ENCODE measurements around the gene PKIG. TPM values are rescaled to one million over a fixed set of nuclear protein-coding genes. Genes with fewer than 3 reads are reported as not detected.

The PKIG gene
- polyA plus RNA-seq, 3 donors, result 0.67 to 1.4 (median 0.84) TPM

- H3K79me2 ChIP-seq (ENCODE audit: insufficient read depth, low read length), result no peaks in the 10 kb centered on the region
- Mint-ChIP-seq H3K27ac (peak overlapping the region in 4 of 7 donors; percentile 26 to 61 (median 44)), H3K9me3 (no peaks in the 10 kb centered on the region), H3K36me3 (no peaks in the 10 kb centered on the region), H3K4me1 (peaks cover 68% of the 10 kb centered on the region), H3K4me3 (no peak overlapping the region), H3K27me3 (ENCODE audit: low read depth in 3 of 3) (no peaks in the 10 kb centered on the region)
- 78% methylated on average over 1 of the region's 1 CpG for WGBS (ENCODE audit: insufficient coverage)
- peak overlapping the region; percentile 38 for H3K4me2 ChIP-seq (replicated peaks; ENCODE audit: extremely low read depth, low read length, poor library complexity, severe bottlenecking)
- no peak overlapping the region for H3K9ac ChIP-seq (ENCODE audit: insufficient read depth, low read length, poor library complexity, severe bottlenecking)
- H4K20me1 ChIP-seq (ENCODE audit: insufficient read depth, low read length), result no peaks in the 10 kb centered on the region
- H3K9me3 ChIP-seq (replicated peaks in 1 of 2; ENCODE audit: control insufficient read depth in 1 of 2, insufficient read depth in 1 of 2, low read length in 2 of 2), result no peaks in the 10 kb centered on the region
- H3K27me3 ChIP-seq (ENCODE audit: control insufficient read depth in 2 of 2, insufficient read depth in 2 of 2, low read length in 2 of 2), result no peaks in the 10 kb centered on the region
- H2AFZ ChIP-seq (ENCODE audit: insufficient read depth, low read depth, low read length, poor library complexity, severe bottlenecking), result peak overlapping the region; percentile 22
- peak overlapping the region in 1 of 3 experiments; percentile 11 for H3K4me3 ChIP-seq (replicated peaks in 1 of 3; ENCODE audit: low read depth in 2 of 3, low read length in 3 of 3)
- TF ChIP-seq CTCF (IDR thresholded peaks at IDR 0.05), result no peak
- peak overlapping the region in 1 of 2 donors; percentile 65 for H3K27ac ChIP-seq (ENCODE audit: low read depth in 1 of 2, low read length in 2 of 2)
- H3K4me1 ChIP-seq (ENCODE audit: control insufficient read depth in 1 of 2, insufficient read depth in 2 of 2, low read length in 2 of 2), result peaks cover 52 to 53% of the 10 kb centered on the region in 2 donors
- intact Hi-C loops (cut with micrococcal nuclease), result loop anchor here in 1 of 2 donors (10.0 kb wide), 1 partner anchor 50 kb away; no protein-coding TSS in a partner anchor
- peak; percentile 26 to 83 (median 47) for DNase-seq
- no peaks in the 10 kb centered on the region for H3K36me3 ChIP-seq (replicated peaks in 1 of 2; ENCODE audit: control insufficient read depth in 1 of 2, insufficient read depth in 2 of 2, low read length in 2 of 2)
Measured at GRCh38 chr20:44594730-44595129, 12.4 kb downstream of the PKIG start.

GRCh38 chr20:44596010-44596409, 13.6 kb downstream of the PKIG start:
- no peaks in the 10 kb centered on the region for H3K36me3 ChIP-seq (replicated peaks in 1 of 2; ENCODE audit: control insufficient read depth in 1 of 2, insufficient read depth in 2 of 2, low read length in 2 of 2)
- H3K27ac ChIP-seq (ENCODE audit: low read depth in 1 of 2, low read length in 2 of 2), result no peak overlapping the region
- H3K9me3 ChIP-seq (replicated peaks in 1 of 2; ENCODE audit: control insufficient read depth in 1 of 2, insufficient read depth in 1 of 2, low read length in 2 of 2), result no peaks in the 10 kb centered on the region
- no peak for DNase-seq
- H3K4me1 ChIP-seq (ENCODE audit: control insufficient read depth in 1 of 2, insufficient read depth in 2 of 2, low read length in 2 of 2), result peaks cover 55 to 61% of the 10 kb centered on the region in 2 donors
- H3K9ac ChIP-seq (ENCODE audit: insufficient read depth, low read length, poor library complexity, severe bottlenecking), result no peak overlapping the region
- no peaks in the 10 kb centered on the region for H3K27me3 ChIP-seq (ENCODE audit: control insufficient read depth in 2 of 2, insufficient read depth in 2 of 2, low read length in 2 of 2)
- H3K4me3 ChIP-seq (replicated peaks in 1 of 3; ENCODE audit: low read depth in 2 of 3, low read length in 3 of 3), result no peak overlapping the region
- no peaks in the 10 kb centered on the region for H3K27me3 Mint-ChIP-seq (ENCODE audit: low read depth in 3 of 3)
- no peak for TF ChIP-seq CTCF (IDR thresholded peaks at IDR 0.05)
- no peaks in the 10 kb centered on the region for H3K9me3 Mint-ChIP-seq
- no peak overlapping the region for H3K4me2 ChIP-seq (replicated peaks; ENCODE audit: extremely low read depth, low read length, poor library complexity, severe bottlenecking)
- intact Hi-C loops (cut with micrococcal nuclease), result loop anchor here in 1 of 2 donors (10.0 kb wide), 1 partner anchor 51 kb away; no protein-coding TSS in a partner anchor
- no peak overlapping the region for H2AFZ ChIP-seq (ENCODE audit: insufficient read depth, low read depth, low read length, poor library complexity, severe bottlenecking)
- peaks cover 2 to 4% of the 10 kb centered on the region in 2 donors for H3K36me3 Mint-ChIP-seq
- WGBS (ENCODE audit: insufficient coverage), result 89% methylated on average over 4 of the region's 4 CpGs
- peaks cover 78% of the 10 kb centered on the region for H3K4me1 Mint-ChIP-seq
- H4K20me1 ChIP-seq (ENCODE audit: insufficient read depth, low read length), result no peaks in the 10 kb centered on the region
- no peak overlapping the region for H3K4me3 Mint-ChIP-seq
- no peaks in the 10 kb centered on the region for H3K79me2 ChIP-seq (ENCODE audit: insufficient read depth, low read length)
- peak overlapping the region in 2 of 7 donors; percentile 0 to 26 for H3K27ac Mint-ChIP-seq
